GM21723 (cell line): ENCODE measurements around the gene TGFBR2.
A peak's percentile ranks its signal among the peaks of the same experiment; 100 is the strongest.
"Not testable (repeated sequence)": the region's sequence is repeated elsewhere in the genome, so short reads cannot be mapped to it uniquely, and the experiment has no call there.

Experiments used
- ATAC-seq: cut with Tn5 transposase; IDR thresholded peaks from one replicate; pipeline ENCODE4 v1.9.1; 2021; ENCODE audit warnings: mild to moderate bottlenecking, moderate library complexity; ENCODE audit not compliant: unreplicated experiment

Gene TGFBR2

DNA sequence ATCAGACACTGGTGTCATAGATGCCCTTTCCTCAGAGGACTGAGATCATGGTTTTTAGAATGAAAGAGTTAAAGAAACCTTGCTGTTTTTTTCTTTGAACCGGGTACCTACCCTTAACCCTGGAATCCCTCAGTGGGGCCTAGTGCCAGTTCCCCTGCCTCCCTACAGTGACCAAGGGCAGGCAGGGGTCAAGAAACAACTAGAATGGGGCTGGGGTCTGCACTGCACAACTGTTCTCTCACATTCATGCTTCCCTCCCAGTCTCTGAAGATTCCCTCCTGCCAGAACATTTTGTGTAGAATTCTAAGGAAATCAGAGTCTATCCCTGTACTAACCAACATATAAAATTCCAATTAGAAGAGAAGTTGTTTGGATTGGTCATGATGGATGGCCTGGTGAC, 47.9 kb downstream of the TGFBR2 start:
- ATAC-seq: no peak

DNA sequence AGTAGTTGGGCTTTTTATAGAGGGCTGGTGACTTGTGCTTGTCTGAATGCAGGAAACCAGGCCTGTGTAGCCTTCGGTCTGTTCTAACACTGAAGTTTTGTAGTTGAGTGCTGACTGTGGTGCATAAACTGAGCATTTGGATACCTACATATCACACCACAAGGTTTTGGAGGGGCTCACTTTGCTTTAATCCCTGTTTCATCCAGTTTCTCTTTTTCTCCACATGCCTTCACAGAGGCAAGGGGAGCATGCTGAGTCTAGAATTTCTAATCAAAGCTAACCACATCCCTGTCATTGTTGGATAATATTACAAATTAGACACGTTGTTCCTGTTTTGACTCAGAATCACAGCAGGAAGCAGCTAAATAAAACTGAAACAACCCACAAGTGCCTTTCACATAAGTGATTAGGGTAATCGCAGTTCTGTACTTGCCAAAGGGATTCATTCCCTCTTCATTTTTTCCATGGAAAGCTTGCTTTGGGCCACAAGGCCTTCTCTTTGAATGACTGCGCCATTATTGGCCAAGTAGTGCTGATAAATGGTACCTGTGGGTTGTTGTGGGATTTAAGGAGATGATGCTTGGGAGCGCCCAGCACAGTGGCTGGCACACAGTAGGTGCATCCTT, 48.9 kb downstream of the TGFBR2 start:
- peak; percentile 40 for ATAC-seq

DNA sequence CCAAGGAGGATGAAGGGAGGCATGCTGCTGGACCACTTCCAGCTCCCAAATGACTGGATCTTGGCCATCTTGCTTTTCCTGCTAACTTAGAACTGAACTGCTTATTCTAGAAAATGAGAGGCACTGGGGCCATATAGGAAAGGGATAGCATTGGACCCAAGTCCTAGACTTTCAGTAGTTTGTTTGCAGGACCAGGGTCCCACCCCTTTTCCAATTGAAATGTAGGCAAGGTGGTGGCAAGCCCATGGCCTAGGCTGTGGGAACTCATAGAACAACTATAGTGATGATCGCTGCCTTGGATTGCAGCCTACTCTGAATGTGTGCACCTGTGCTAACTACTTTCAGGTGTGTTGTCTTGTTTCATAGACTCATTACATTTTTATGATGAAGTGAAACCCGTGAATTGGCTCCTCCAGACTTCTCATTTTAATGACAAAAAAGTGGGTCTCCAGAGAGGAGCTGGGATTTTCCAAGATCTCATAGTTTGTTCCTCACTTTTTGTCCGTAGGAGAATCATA, 50.3 kb downstream of the TGFBR2 start:
- ATAC-seq: no peak

DNA sequence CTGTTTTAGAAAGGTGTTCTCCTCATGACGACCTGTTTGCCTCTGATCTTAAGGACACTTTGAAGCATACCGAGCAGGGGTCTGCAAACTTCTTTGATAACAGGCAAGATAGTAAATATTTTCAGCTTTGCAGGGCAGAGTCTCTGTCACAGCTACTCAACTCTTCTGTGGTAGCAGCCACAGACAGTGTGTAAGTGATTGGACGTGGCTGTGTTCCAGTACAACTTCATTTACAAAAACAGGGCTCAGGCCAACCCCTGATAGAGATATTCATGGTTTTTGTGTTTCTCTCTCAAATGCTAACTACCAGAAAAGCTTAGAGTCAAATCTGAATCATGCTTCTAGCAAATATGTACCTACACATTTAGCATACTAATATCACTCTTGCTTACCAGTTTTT, 51.5 kb downstream of the TGFBR2 start:
- peak; percentile 23 for ATAC-seq

DNA sequence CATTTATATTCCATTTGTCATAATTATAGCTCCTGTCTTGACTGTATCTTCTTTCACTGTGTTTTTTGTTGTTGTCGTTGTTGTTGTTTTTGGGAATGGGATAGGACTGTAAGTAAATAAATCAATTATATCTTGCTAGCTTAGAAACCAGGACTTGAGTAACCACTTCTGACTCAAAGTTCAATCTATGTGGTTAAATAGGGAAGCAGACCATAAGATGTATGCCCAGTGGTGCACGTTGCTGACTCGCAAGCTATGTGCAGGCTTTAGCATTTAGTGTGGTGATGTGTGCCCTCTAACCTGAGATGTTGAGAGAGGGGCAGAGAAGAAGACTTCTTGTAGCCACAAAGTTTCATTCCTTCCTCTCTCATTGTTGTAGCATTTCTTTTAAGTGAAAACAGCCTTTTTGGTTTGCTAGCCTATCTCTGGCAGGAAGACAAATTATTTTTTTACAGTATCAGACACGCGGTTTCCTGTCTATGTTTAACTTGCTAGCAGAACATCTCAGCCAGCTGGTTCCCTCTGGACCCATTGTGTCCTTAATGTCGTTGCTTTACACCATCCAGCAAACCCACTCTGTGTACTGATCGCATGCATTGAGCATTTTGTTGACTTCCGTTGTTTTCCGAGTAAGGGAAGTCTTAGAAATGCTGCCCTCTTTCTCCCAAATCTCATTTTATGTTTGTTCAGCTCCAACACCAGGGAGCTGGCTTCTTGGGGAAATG, 52.1 kb downstream of the TGFBR2 start:
- ATAC-seq: peak; percentile 87

- no peak for ATAC-seq
These were observed 53.1 kb downstream of the TGFBR2 start for GRCh38 chr3:30659270-30660130.

DNA sequence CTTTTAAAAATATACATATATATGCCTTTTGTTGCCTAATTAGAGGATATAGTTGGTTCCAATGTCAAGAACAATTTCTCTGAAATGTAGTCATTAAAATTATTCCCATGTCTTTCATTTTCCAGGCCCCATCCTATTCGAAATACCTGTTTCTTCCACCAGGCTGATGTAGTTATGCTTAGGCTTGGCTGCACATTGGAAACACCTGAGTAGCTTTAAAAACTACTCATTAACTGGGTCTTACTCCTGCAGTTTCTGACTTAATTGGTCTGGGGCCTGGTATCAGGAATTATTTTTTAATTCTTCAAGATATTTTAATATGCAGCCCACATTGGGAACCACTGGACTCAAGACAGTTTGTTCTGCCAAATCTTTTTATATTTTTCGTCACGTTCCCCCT, 53.7 kb downstream of the TGFBR2 start:
- no peak for ATAC-seq

DNA sequence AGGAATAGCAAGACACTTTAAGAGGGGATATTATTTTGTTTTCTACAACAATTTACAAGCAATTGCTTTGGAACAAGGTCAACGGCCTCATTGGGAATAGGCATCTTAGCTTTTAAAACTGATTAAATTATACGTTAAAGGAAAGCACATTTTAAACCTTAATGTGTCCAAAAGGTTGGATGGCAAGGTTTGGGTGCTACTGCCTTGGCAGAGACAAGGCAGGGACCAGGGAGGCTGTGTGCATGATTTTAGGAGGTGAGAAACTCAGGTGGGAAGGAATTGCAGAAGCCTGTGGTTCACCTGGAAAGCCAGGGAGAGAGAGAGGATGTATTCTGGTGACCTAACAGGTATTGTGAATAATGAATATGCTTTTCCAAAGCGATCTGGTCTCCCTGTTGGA, 54.3 kb downstream of the TGFBR2 start:
- no peak for ATAC-seq

- ATAC-seq: no peak
These were observed 54.9 kb downstream of the TGFBR2 start for GRCh38 chr3:30661098-30661873.

- no peak for ATAC-seq
These were observed 56.4 kb downstream of the TGFBR2 start for GRCh38 chr3:30662836-30663235.

- ATAC-seq: no peak
These were observed 57.3 kb downstream of the TGFBR2 start for GRCh38 chr3:30663533-30664241.

DNA sequence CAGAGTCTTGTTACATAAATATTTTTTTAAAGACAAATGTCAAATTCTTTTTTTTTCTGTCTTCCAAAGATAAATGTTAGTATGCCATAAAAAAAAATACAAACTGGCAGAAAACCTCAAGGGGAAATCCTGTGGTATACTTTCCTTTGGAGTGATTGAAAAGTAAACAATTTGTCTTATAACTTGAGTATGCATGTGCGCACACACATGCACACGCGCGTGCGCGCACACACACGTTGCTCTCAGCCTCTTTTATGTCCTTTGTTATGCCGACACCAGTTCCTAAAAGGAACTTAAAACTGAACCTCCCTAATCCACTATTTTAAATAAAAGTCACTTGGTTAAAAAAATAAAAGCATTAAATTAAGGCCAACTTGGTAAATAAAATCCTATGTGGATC, 58.1 kb downstream of the TGFBR2 start:
- no peak for ATAC-seq

DNA sequence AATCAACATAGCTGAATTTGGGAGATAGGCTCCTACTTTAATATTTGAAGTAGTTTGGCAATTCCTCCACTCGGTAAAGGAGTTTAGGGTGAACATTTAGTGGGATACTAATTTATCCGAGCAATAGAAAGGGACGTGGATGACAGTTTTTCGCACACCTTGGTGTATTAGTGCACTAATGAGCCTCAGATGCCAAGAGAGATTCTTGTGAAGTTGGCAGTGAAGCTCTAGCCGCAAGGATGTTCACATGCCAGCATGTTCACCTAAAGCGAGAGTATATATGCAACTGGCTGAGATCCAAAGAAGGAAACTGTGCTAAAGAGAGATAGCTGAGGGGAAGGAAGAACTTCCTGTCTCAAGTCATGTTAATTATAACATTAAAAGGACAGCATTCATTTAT, 58.5 kb downstream of the TGFBR2 start:
- ATAC-seq: no peak

DNA sequence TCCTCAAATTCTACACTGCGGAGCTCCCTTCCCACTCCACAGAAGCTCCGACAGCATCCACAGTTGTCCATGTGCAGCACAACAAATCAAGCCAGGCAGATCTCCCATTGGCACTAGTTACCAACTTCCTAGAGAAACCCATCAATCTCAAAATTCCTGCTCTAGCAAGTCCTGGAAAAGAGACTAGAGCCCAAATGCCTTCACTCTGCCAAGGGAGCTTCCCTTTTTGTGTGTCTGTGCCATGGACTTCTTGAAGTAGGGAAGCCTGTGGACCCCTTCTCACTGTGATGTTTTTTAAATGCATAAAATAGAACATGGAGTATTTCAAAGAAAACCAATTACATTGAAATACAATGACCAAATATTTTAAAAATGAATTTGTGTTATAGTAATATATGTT, 59.1 kb downstream of the TGFBR2 start:
- no peak for ATAC-seq

GRCh38 chr3:30666572-30667279, 60.3 kb downstream of the TGFBR2 start:
- no peak for ATAC-seq

- ATAC-seq: no peak
These were observed 60.9 kb downstream of the TGFBR2 start for GRCh38 chr3:30667280-30667651.

DNA sequence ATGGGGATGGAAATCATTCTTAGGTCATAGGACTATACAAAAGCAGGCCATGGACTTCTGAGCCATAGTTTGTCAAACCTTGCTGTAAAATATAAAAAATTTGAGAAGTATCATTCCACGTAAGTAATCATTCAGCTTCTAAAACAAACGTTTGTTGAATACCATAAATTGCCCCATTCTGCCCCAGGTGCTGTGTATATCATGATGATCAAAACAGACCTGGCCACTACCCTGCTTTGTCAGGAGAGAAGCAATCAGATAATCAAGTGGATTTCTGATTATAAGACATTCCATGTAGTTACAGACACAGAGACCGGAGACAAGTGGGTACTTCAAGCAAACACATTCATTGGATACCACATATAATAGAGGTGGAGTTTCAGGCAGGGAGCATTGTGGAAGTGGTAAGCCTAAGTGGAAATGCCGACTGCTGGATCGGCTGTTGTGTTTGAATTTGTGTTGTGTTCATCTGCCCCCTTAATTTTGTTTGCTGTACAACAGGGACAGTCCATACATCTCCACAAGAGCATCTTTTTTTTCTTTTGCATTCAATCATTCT, 61.7 kb downstream of the TGFBR2 start:
- ATAC-seq: no peak

- ATAC-seq: not testable (repeated sequence)
These were observed 63.0 kb downstream of the TGFBR2 start for GRCh38 chr3:30669360-30669934.

DNA sequence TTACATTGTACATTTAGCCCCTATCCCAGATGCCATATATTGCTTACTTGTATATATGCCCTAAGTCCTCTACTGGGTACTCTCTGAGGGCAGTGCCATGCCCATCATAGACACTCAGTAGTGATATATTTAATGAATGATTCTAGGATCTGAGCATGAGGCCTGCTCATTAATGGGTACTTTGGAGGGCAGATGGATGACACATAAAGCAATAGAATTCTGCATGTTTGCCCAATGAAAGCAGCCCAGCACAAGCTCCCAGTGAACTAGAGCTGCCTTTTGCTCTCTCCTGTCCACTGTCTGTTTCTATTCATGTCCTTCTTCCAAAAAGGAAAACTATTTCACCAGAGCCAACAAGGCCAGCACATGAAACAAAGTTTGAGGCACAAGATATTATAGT, 63.9 kb downstream of the TGFBR2 start:
- no peak for ATAC-seq
